A673 (cell line): ENCODE data around the gene HPCAL1. TPM values are rescaled to one million over a fixed set of nuclear protein-coding genes. Genes with fewer than 3 reads are reported as not detected.
"Not testable (repeated sequence)": the region's sequence is repeated elsewhere in the genome, so short reads cannot be mapped to it uniquely, and the experiment has no call there.

ENCODE experiments used
- BruUV-seq: library from RNA; stranded (reverse); fragments of 400-500 nt; replicated peaks from 2 replicates; lab custom pipeline; 2021; lab: Mats Ljungman, UMichigan
- CTCF ChIA-PET: fragments of 300-600 bp; sonication (Branson Sonifier 250); formaldehyde crosslinking; loops from one replicate; lab custom pipeline; 2022; ENCODE audit warnings: antibody characterized with exemption; lab: Charles Lee
- POLR2A ChIA-PET: fragments of 300-600 bp; sonication (Branson Sonifier 250); formaldehyde crosslinking; loops from one replicate; lab custom pipeline; 2022; ENCODE audit warnings: antibody characterized with exemption; ENCODE audit not compliant: low non-redundant PET; lab: Charles Lee
- DNase-seq: peaks from one replicate; pipeline ENCODE4 v3.0.0-alpha.2; 2015; ENCODE audit warnings: low spot score
- H3K27ac ChIP-seq: fragments of 200-600 bp; sonication (generic); 2 replicates; pipeline ENCODE4 v1.5.1; 2016; ENCODE audit warnings: mixed run types, low read depth, mild to moderate bottlenecking, mixed read lengths, antibody characterized with exemption, low read length; ENCODE audit not compliant: poor library complexity, severe bottlenecking
- H3K27me3 ChIP-seq: fragments of 200-600 bp; sonication (generic); replicated peaks from 2 replicates; pipeline ENCODE4 v1.6.1; 2017; ENCODE audit warnings: mixed run types, low read depth, mild to moderate bottlenecking, mixed read lengths, antibody characterized with exemption, low read length; ENCODE audit not compliant: insufficient read depth, poor library complexity
- H3K36me3 ChIP-seq: fragments of 200-600 bp; sonication (generic); 2 replicates; pipeline ENCODE4 v1.6.1; 2016; ENCODE audit warnings: mixed run types, mild to moderate bottlenecking, mixed read lengths, antibody characterized with exemption, low read length; ENCODE audit not compliant: insufficient read depth, poor library complexity, severe bottlenecking
- H3K4me1 ChIP-seq: fragments of 200-600 bp; sonication (generic); 2 replicates; pipeline ENCODE4 v1.6.1; 2017; ENCODE audit warnings: mixed run types, mild to moderate bottlenecking, mixed read lengths, antibody characterized with exemption, low read length; ENCODE audit not compliant: insufficient read depth, poor library complexity, severe bottlenecking
- H3K4me3 ChIP-seq: fragments of 200-600 bp; sonication (generic); 2 replicates; pipeline ENCODE4 v1.5.1; 2016; ENCODE audit warnings: low read depth, mixed run types, mild to moderate bottlenecking, mixed read lengths, low read length; ENCODE audit not compliant: poor library complexity, severe bottlenecking
- H3K9me3 ChIP-seq: fragments of 200-600 bp; sonication (generic); 2 replicates; pipeline ENCODE4 v1.6.1; 2016; ENCODE audit warnings: mixed run types, low read depth, mild to moderate bottlenecking, mixed read lengths, antibody characterized with exemption, low read length; ENCODE audit not compliant: poor library complexity, severe bottlenecking
- CTCF ChIP-seq: fragments of 300-800, 200-600 bp; sonication (generic); conservative IDR thresholded peaks from 2 replicates; pipeline ENCODE4 v1.5.1; 2017; ENCODE audit warnings: low read depth, mild to moderate bottlenecking, antibody characterized with exemption, low read length, moderate library complexity, mixed read lengths
- EZH2 ChIP-seq: fragments of 200-600 bp; sonication (generic); IDR thresholded peaks from 2 replicates; pipeline ENCODE4 v1.6.1; 2017; ENCODE audit warnings: borderline replicate concordance, low read depth, mild to moderate bottlenecking, mixed read lengths, antibody characterized with exemption, low read length; ENCODE audit not compliant: poor library complexity, severe bottlenecking
- intact Hi-C: fragments of 100-400 bp; cut with micrococcal nuclease; formaldehyde crosslinking; loops from one replicate; pipeline ENCODE4 v1.10.0; 2022; ENCODE audit not compliant: unreplicated experiment
- total RNA-seq: library from RNA; stranded (reverse); gene quantifications from 2 replicates; pipeline ENCODE4 v1.2.3, GENCODE V29; 2021

Gene HPCAL1
- total RNA-seq, 1 experiment from 2014 or later, result 9.7 TPM

GRCh38 chr2:10441948-10442347, 139.2 kb downstream of the HPCAL1 start:
- DNase-seq, result no peak
- peak overlapping the region; percentile 8 for H3K27ac ChIP-seq
- peaks cover 67% of the 10 kb centered on the region for H3K36me3 ChIP-seq
- TF ChIP-seq EZH2 (no peak), CTCF (no peak)
- intact Hi-C loops, result no loop called here
- H3K4me1 ChIP-seq, result peaks cover 5% of the 10 kb centered on the region
- CTCF ChIA-PET, result no interaction called here
- H3K27me3 ChIP-seq, result no peaks in the 10 kb centered on the region
- H3K9me3 ChIP-seq, result no peaks in the 10 kb centered on the region
- POLR2A ChIA-PET, result no interaction called here
- BruUV-seq, result no TSS peak
- no peak overlapping the region for H3K4me3 ChIP-seq

GRCh38 chr2:10442469-10443126, 139.9 kb downstream of the HPCAL1 start:
- CTCF ChIA-PET, BruUV-seq, H3K9me3 ChIP-seq, H3K4me1 ChIP-seq, H3K27me3 ChIP-seq, DNase-seq, intact Hi-C loops, H3K4me3 ChIP-seq: not testable (repeated sequence)
- POLR2A ChIA-PET, result interaction anchor here (0.7 kb wide), 1 partner anchor 15 kb away, joined by 3 read pairs; no protein-coding TSS in a partner anchor
- peak overlapping the region; percentile 8 for H3K27ac ChIP-seq
- H3K36me3 ChIP-seq, result peaks cover 67% of the 10 kb centered on the region

- ChIA-PET POLR2A (no interaction called here), CTCF (no interaction called here)
- H3K36me3 ChIP-seq, result peaks cover 60% of the 10 kb centered on the region
- DNase-seq, result no peak
- H3K4me3 ChIP-seq, result no peak overlapping the region
- intact Hi-C loops, result no loop called here
- no TSS peak for BruUV-seq
- H3K27me3 ChIP-seq, result no peaks in the 10 kb centered on the region
- H3K4me1 ChIP-seq, result peaks cover 13% of the 10 kb centered on the region
- TF ChIP-seq EZH2 (no peak), CTCF (no peak)
- no peaks in the 10 kb centered on the region for H3K9me3 ChIP-seq
- H3K27ac ChIP-seq, result no peak overlapping the region
Observed at GRCh38 chr2:10444463-10444862, 141.8 kb downstream of the HPCAL1 start.

- ChIA-PET POLR2A (interaction anchor here (0.7 kb wide), 1 partner anchor 366 kb away, joined by 5 read pairs; the partner anchor contains the start of gene PDIA6), CTCF (interaction anchor here (0.9 to 2.8 kb wide), 2 partner anchors 12 to 16 kb away, joined by 3 to 10 read pairs; no protein-coding TSS in a partner anchor)
- intact Hi-C loops, result loop anchor here (5.0 kb wide), 1 partner anchor 221 kb away; no protein-coding TSS in a partner anchor
- Histone ChIP-seq H3K36me3 (peaks cover 39% of the 10 kb centered on the region), H3K27me3 (no peaks in the 10 kb centered on the region), H3K4me1 (peaks cover 21% of the 10 kb centered on the region), H3K9me3 (no peaks in the 10 kb centered on the region), H3K27ac (peak overlapping the region; percentile 93), H3K4me3 (peak overlapping the region; percentile 62)
- TF ChIP-seq CTCF (no peak), EZH2 (no peak)
- BruUV-seq, result no TSS peak
- no peak for DNase-seq
Observed at GRCh38 chr2:10446631-10447030, 143.9 kb downstream of the HPCAL1 start.
